Mesodermal cell (in vitro differentiated cells): ENCODE measurements around the gene KIF27.
"Not testable (repeated sequence)": the region's sequence is repeated elsewhere in the genome, so short reads cannot be mapped to it uniquely, and the experiment has no call there.

Source experiments
- H3K27ac ChIP-seq: 2 replicates; pipeline ENCODE4 v1.7.0; 2013; ENCODE audit warnings: mild to moderate bottlenecking, low read depth, low read length, moderate library complexity; ENCODE audit not compliant: severe bottlenecking
- H3K36me3 ChIP-seq: 2 replicates; pipeline ENCODE4 v1.7.1; 2013; ENCODE audit warnings: mild to moderate bottlenecking, low read length, moderate library complexity; ENCODE audit not compliant: control insufficient read depth, insufficient read depth
- H3K4me1 ChIP-seq: one replicate; pipeline ENCODE4 v1.7.1; 2013; ENCODE audit warnings: mild to moderate bottlenecking, low read length; ENCODE audit not compliant: insufficient read depth, control insufficient read depth, poor library complexity, severe bottlenecking
- H3K4me3 ChIP-seq: 2 replicates; pipeline ENCODE4 v1.7.0; 2013; ENCODE audit warnings: low read length, control low read depth, mild to moderate bottlenecking; ENCODE audit not compliant: insufficient read depth, poor library complexity, severe bottlenecking; ENCODE audit errors: extremely low read depth
- H3K9me3 ChIP-seq: 2 replicates; pipeline ENCODE4 v1.7.1; 2013; ENCODE audit warnings: mild to moderate bottlenecking, low read length, moderate library complexity; ENCODE audit not compliant: control insufficient read depth
- WGBS, 2 experiments: methylation state at CpG; one replicate each; pipeline ENCODE4 v1.1.5; 2013; ENCODE audit warnings: missing lambda C conversion rate in 2 of 2; ENCODE audit not compliant: insufficient coverage in 2 of 2; 5-methylcytosine and 5-hydroxymethylcytosine counted together

KIF27 gene

DNA sequence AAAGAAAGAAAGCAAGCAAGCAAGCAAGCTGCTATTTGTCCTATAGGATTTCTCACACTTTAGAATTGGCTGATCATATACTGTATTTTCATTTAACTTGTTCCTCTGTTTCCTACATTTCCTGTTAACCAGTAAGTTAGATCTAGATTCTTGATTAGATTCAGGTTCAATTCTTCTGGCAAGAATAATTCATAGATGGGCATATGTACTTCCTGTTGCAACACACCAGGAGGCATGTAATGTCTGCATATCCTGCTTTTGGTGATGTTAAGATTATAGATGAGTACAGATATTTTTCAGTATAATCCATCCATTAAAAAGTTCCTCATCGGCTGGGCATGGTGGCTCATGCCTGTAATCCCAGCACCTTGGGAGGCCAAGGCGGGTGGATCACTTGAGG is 10.8 kb upstream of the KIF27 start:
- 80% methylated on average over 1 of the region's 2 CpGs; no CpG with 5 or more reads in 1 of the 2 experiments for WGBS, 2 experiments
- Histone ChIP-seq H3K4me1 (peaks cover 6% of the 10 kb centered on the region), H3K27ac (no peak overlapping the region), H3K4me3 (no peak overlapping the region), H3K9me3 (no peaks in the 10 kb centered on the region), H3K36me3 (no peaks in the 10 kb centered on the region)

- WGBS, 2 experiments, result 98% methylated on average over 4 of the region's 5 CpGs; no CpG with 5 or more reads in 1 of the 2 experiments
- Histone ChIP-seq H3K9me3 (no peaks in the 10 kb centered on the region), H3K4me1 (peaks cover 6% of the 10 kb centered on the region), H3K27ac (no peak overlapping the region), H3K4me3 (no peak overlapping the region), H3K36me3 (no peaks in the 10 kb centered on the region)
These were observed 9.6 kb upstream of the KIF27 start for GRCh38 chr9:83930881-83931280.

GRCh38 chr9:83927591-83927990 is 6.4 kb upstream of the KIF27 start:
- Histone ChIP-seq H3K36me3 (no peaks in the 10 kb centered on the region), H3K27ac (no peak overlapping the region), H3K9me3 (no peaks in the 10 kb centered on the region), H3K4me1 (no peaks in the 10 kb centered on the region), H3K4me3 (no peak overlapping the region)
- no CpG with 5 or more reads among the region's 1 CpG for WGBS, 2 experiments

GRCh38 chr9:83920469-83920926 is 734 bp downstream of the KIF27 start:
- Histone ChIP-seq H3K9me3 (no peaks in the 10 kb centered on the region), H3K36me3 (peaks cover 5% of the 10 kb centered on the region), H3K4me3 (peak overlapping the region; percentile 58), H3K4me1 (no peaks in the 10 kb centered on the region), H3K27ac (peak overlapping the region; percentile 98)
- 0 to 2% methylated on average over 13 to 15 of the region's 16 CpGs for WGBS, 2 experiments

- no CpG with 5 or more reads among the region's 1 CpG for WGBS, 2 experiments
- no peaks in the 10 kb centered on the region for H3K9me3 ChIP-seq
- no peak overlapping the region for H3K4me3 ChIP-seq
- H3K27ac ChIP-seq, result no peak overlapping the region
- peaks cover 5% of the 10 kb centered on the region for H3K36me3 ChIP-seq
- no peaks in the 10 kb centered on the region for H3K4me1 ChIP-seq
These were observed 2.1 kb downstream of the KIF27 start for GRCh38 chr9:83919111-83919510.

GRCh38 chr9:83912194-83912593 is 9.0 kb downstream of the KIF27 start:
- not testable (repeated sequence) for H3K27ac ChIP-seq, H3K4me1 ChIP-seq, H3K9me3 ChIP-seq, H3K4me3 ChIP-seq, H3K36me3 ChIP-seq
- 38% methylated on average over 2 of the region's 3 CpGs; no CpG with 5 or more reads in 1 of the 2 experiments for WGBS, 2 experiments

GRCh38 chr9:83906144-83906543 is 15.1 kb downstream of the KIF27 start:
- Histone ChIP-seq H3K36me3 (no peaks in the 10 kb centered on the region), H3K4me3 (no peak overlapping the region), H3K9me3 (no peaks in the 10 kb centered on the region), H3K4me1 (no peaks in the 10 kb centered on the region), H3K27ac (no peak overlapping the region)

- not testable (repeated sequence) for H3K4me3 ChIP-seq, H3K4me1 ChIP-seq, H3K9me3 ChIP-seq, H3K36me3 ChIP-seq, H3K27ac ChIP-seq
- no CpG with 5 or more reads among the region's 5 CpGs for WGBS, 2 experiments
These were observed 20.6 kb downstream of the KIF27 start for GRCh38 chr9:83900615-83901014.

DNA sequence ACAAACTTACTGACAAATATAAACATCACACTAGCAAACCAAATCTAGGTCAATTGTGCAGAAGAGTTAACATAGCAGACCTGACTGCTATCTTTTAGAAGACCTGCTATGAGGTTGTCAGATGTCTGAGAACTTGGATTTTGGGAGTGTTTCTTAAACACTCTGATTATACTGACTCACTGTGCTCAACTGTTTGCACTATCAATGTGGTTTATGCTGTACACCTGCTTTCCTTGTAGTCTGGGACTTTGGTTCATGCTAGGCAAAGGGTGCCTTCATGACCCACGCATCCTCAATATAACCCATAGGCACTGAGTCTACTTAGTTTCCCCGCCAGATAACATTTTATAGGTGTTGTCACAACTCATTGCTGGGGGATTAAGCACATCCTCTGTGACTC is 26.9 kb downstream of the KIF27 start:
- not testable (repeated sequence) for H3K36me3 ChIP-seq, H3K9me3 ChIP-seq, H3K27ac ChIP-seq, H3K4me1 ChIP-seq, H3K4me3 ChIP-seq
- WGBS, 2 experiments, result no CpG with 5 or more reads among the region's 2 CpGs

GRCh38 chr9:83886498-83886897 is 34.7 kb downstream of the KIF27 start:
- H3K9me3 ChIP-seq, H3K27ac ChIP-seq, H3K4me3 ChIP-seq, H3K36me3 ChIP-seq, H3K4me1 ChIP-seq: not testable (repeated sequence)
- 80 to 86% methylated on average over 1 to 2 of the region's 2 CpGs for WGBS, 2 experiments

DNA sequence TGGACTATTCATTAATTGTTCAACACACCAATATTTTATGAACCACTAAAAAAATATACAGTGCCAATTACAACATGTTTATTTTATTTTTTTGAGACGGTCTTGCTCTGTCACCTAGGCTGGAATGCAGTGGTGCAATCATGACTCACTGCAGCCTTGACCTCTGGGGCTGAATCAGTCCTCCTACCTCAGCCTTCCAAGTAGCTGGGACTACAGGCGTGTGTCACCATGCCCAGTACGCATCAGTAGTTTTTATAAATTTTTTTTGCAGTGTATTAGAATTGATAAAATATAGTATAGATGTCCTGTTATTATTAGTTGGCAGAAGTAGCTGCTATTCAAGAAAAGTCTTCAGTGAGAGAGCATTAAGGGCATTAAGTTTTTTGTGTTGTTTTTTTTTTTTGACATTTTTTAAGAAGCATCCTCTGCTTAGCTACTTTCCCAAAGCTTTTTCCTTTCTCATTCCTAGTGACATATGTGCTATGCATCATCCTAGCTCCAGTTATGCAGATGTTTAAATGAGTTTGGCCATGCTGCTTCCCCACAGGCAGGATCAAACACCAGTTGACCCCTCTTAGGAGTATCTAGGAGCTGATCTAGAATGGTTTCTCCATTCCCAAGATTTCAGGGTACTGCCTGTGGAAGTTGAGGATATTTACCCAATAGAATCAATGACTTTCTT is 35.5 kb downstream of the KIF27 start:
- H3K36me3 ChIP-seq, H3K27ac ChIP-seq, H3K4me3 ChIP-seq, H3K4me1 ChIP-seq, H3K9me3 ChIP-seq: not testable (repeated sequence)
- WGBS, 2 experiments, result 89% methylated on average over 1 of the region's 3 CpGs; no CpG with 5 or more reads in 1 of the 2 experiments
